Measurements from ENCODE around the gene DZIP3. TPM values are rescaled to one million over a fixed set of nuclear protein-coding genes. Genes with fewer than 3 reads are reported as not detected.

The DZIP3 gene
- total and polyA plus RNA-seq, 2 of the 13 experiments (the other 11 are each of a cell fraction or from before 2014, with no cell fraction given), result 11.3 to 17.3 TPM

- TF ChIP-seq ETS1 (CRISPR knock-in tag; IDR thresholded peaks at IDR 0.05) (no peak), FOXK1 (CRISPR knock-in tag; IDR thresholded peaks at IDR 0.05; ENCODE audit: borderline replicate concordance, low read depth) (0 out of 2 replicates have a peak, but pooled peaks have one; percentile 31), KLF9 (CRISPR knock-in tag; IDR thresholded peaks at IDR 0.05; ENCODE audit: low read depth) (no peak), RFXANK (CRISPR knock-in tag; IDR thresholded peaks at IDR 0.05) (no peak), PRPF4 (IDR thresholded peaks at IDR 0.05; ENCODE audit: low read depth, low read length, poor library complexity, severe bottlenecking) (no peak), ZNF576 (CRISPR knock-in tag; IDR thresholded peaks at IDR 0.05) (no peak), NR2F1 (CRISPR knock-in tag; IDR thresholded peaks at IDR 0.05) (peak; percentile 33 to 36; a peak in 2 of 4 replicates), CEBPZ (IDR thresholded peaks at IDR 0.05; ENCODE audit: low read length) (no peak), ZNF142 (CRISPR knock-in tag; IDR thresholded peaks at IDR 0.05) (peak; percentile 77), ZNF224 (CRISPR knock-in tag; IDR thresholded peaks at IDR 0.05) (no peak; the same call in 1 of the 2 replicates), STAG1 (CRISPR knock-in tag; IDR thresholded peaks at IDR 0.05) (no peak), RCOR2 (CRISPR knock-in tag; IDR thresholded peaks at IDR 0.05) (no peak), ZNF180 (CRISPR knock-in tag; IDR thresholded peaks at IDR 0.05; ENCODE audit: borderline replicate concordance, low read depth) (no peak), DBP (CRISPR knock-in tag; IDR thresholded peaks at IDR 0.05; ENCODE audit: not compliant biosample characterization) (peak; percentile 86), ELK4 (CRISPR knock-in tag; IDR thresholded peaks at IDR 0.05; ENCODE audit: borderline replicate concordance) (no peak)
These were observed at the start of gene DZIP3, which contains the start of gene CIP2A (continued) for GRCh38 chr3:108589081-108589997.
